HCT116 (cell line): ENCODE data around the gene CHD9NB. TPM values are rescaled to one million over a fixed set of nuclear protein-coding genes. Genes with fewer than 3 reads are reported as not detected.

Experiments
- ATAC-seq: fragments of 200-7000 bp; cut with Tn5 transposase; 2 replicates; pipeline ENCODE4 v1.9.1; 2020; ENCODE audit warnings: mild to moderate bottlenecking, moderate library complexity
- BruUV-seq: library from RNA; stranded (reverse); fragments of 400-500 nt; replicated peaks from 2 replicates; lab custom pipeline; 2021; lab: Mats Ljungman, UMichigan
- CTCF ChIA-PET: fragments of 300-600 bp; sonication (Branson Sonifier 250); formaldehyde crosslinking; loops from one replicate; lab custom pipeline; 2021; ENCODE audit warnings: antibody characterized with exemption; lab: Charles Lee
- POLR2A ChIA-PET: fragments of 300-600, 350-600 bp; sonication (Branson Sonifier 250); formaldehyde crosslinking; loops from one replicate; lab custom pipeline; 2021; ENCODE audit warnings: antibody characterized with exemption; lab: Charles Lee
- RAD21 ChIA-PET, 2 experiments: fragments of 300-600 bp; sonication (Branson Sonifier 250); formaldehyde crosslinking; loops; one replicate each; lab custom pipeline; 2023; ENCODE audit warnings: low total read pairs in 2 of 2; ENCODE audit not compliant: uncharacterized antibody in 2 of 2, unreplicated experiment in 2 of 2, low non-redundant PET in 1 of 2; lab: Charles Lee
- DNase-seq: peaks from one replicate; pipeline ENCODE4 v3.0.0-alpha.2; 2010; ENCODE audit warnings: low read depth, low spot score
- H2AFZ ChIP-seq: fragments of 200-600 bp; shearing (Covaris generic), sonication (generic); 2 replicates; pipeline ENCODE4 v1.6.1; 2017; ENCODE audit warnings: low read depth, mixed run types, mixed read lengths, antibody characterized with exemption, low read length; ENCODE audit not compliant: poor library complexity, severe bottlenecking
- H3K27ac ChIP-seq: 2 replicates; pipeline ENCODE4 v1.5.1; 2012; ENCODE audit warnings: low read depth, low read length
- H3K27me3 ChIP-seq: fragments of 200-600 bp; sonication (generic); 2 replicates; pipeline ENCODE4 v1.6.1; 2016; ENCODE audit warnings: mixed run types, low read length, mixed read lengths; ENCODE audit not compliant: insufficient read depth
- H3K36me3 ChIP-seq, 2 experiments: fragments of 200-500 bp in 1 of 2; fragments of 200-600 bp in 1 of 2; sonication (Bioruptor generic) in 1 of 2; sonication (generic) in 1 of 2; 2 replicates each; pipeline versions ENCODE4 v1.5.1 to v1.6.1; 2014 to 2016; ENCODE audit warnings: low read length in 2 of 2, inconsistent platforms in 1 of 2, mixed read lengths in 1 of 2, mixed run types in 1 of 2; ENCODE audit not compliant: insufficient read depth in 2 of 2, control insufficient read depth in 1 of 2
- H3K4me1 ChIP-seq, 2 experiments: fragments of 200-600 bp in 1 of 2; sonication (generic) in 1 of 2; 2 replicates each; pipeline versions ENCODE4 v1.5.1 to v1.6.1; 2012 to 2017; ENCODE audit warnings: low read length in 2 of 2, inconsistent platforms in 1 of 2, mild to moderate bottlenecking in 1 of 2, mixed read lengths in 1 of 2, mixed run types in 1 of 2, moderate library complexity in 1 of 2; ENCODE audit not compliant: insufficient read depth in 2 of 2, control insufficient read depth in 1 of 2
- H3K4me2 ChIP-seq: fragments of 200-600 bp; sonication (generic); 2 replicates; pipeline ENCODE4 v1.6.1; 2017; ENCODE audit warnings: mixed run types, low read length, mixed read lengths
- H3K4me3 ChIP-seq, 2 experiments: fragments of 200-600 bp in 1 of 2; sonication (generic) in 1 of 2; replicated peaks in 1 of 2; 2 replicates each; pipeline ENCODE4 v1.5.1; 2011 to 2016; ENCODE audit warnings: low read length in 2 of 2, control low read depth in 1 of 2, low read depth in 1 of 2, mild to moderate bottlenecking in 1 of 2, mixed read lengths in 1 of 2, mixed run types in 1 of 2
- H3K79me2 ChIP-seq: fragments of 200-600 bp; sonication (generic); 2 replicates; pipeline ENCODE4 v1.6.1; 2017; ENCODE audit warnings: mild to moderate bottlenecking, mixed run types, low read length, moderate library complexity, mixed read lengths; ENCODE audit not compliant: insufficient read depth
- H3K9ac ChIP-seq: fragments of 200-600 bp; sonication (generic); 2 replicates; pipeline ENCODE4 v1.6.1; 2016; ENCODE audit warnings: low read length, mixed read lengths
- H3K9me2 ChIP-seq: fragments of 200-600 bp; sonication (generic), shearing (Covaris generic); 2 replicates; pipeline ENCODE4 v1.6.1; 2017; ENCODE audit warnings: mixed run types, mild to moderate bottlenecking, moderate library complexity; ENCODE audit not compliant: insufficient read depth
- H3K9me3 ChIP-seq, 2 experiments: fragments of 200-500 bp in 1 of 2; fragments of 200-600 bp in 1 of 2; sonication (Bioruptor generic) in 1 of 2; sonication (generic) in 1 of 2; 2 replicates each; pipeline ENCODE4 v1.6.1; 2014 to 2017; ENCODE audit warnings: low read length in 2 of 2, mixed read lengths in 2 of 2, inconsistent platforms in 1 of 2, low read depth in 1 of 2, mild to moderate bottlenecking in 1 of 2, mixed run types in 1 of 2, moderate library complexity in 1 of 2; ENCODE audit not compliant: control insufficient read depth in 1 of 2, insufficient read depth in 1 of 2
- H4K20me1 ChIP-seq: fragments of 200-600 bp; sonication (generic), shearing (Covaris generic); 2 replicates; pipeline ENCODE4 v1.6.1; 2017; ENCODE audit warnings: mixed run types, mild to moderate bottlenecking, moderate library complexity; ENCODE audit not compliant: insufficient read depth
- REST ChIP-seq: IDR thresholded peaks from 2 replicates; pipeline ENCODE4 v1.6.1; 2012; ENCODE audit warnings: low read depth
- SP1 ChIP-seq: IDR thresholded peaks from 2 replicates; pipeline ENCODE4 v1.6.1; 2012; ENCODE audit warnings: low read depth
- ZFX ChIP-seq: fragments of 450-650 bp; IDR thresholded peaks from 2 replicates; pipeline ENCODE4 v1.6.1; 2017
- intact Hi-C: fragments of 100-400 bp; cut with micrococcal nuclease; formaldehyde crosslinking; loops from 2 replicates; pipeline ENCODE4 v1.10.0; 2022
- total RNA-seq: library from RNA; stranded (reverse); gene quantifications from one replicate; pipeline ENCODE4 v1.2.1, GENCODE V29; 2021; ENCODE audit not compliant: unreplicated experiment

CHD9NB gene
- total RNA-seq, 1 experiment from 2014 or later, result 1.2 TPM

- Histone ChIP-seq H3K4me1 (peaks cover 0 to 3% of the 10 kb centered on the region in 2 experiments; a peak in 1 of 4 replicates), H3K9ac (no peak overlapping the region), H3K4me2 (no peak overlapping the region), H3K9me3 (no peaks in the 10 kb centered on the region), H3K79me2 (no peaks in the 10 kb centered on the region), H3K9me2 (no peaks in the 10 kb centered on the region), H3K36me3 (no peaks in the 10 kb centered on the region; a peak in 1 of 4 replicates), H3K27ac (no peak overlapping the region), H3K27me3 (no peaks in the 10 kb centered on the region), H2AFZ (no peak overlapping the region), H3K4me3 (no peak overlapping the region), H4K20me1 (no peaks in the 10 kb centered on the region)
- ATAC-seq, result no peak
- CTCF ChIA-PET, result no interaction called here
- POLR2A ChIA-PET, result no interaction called here
- RAD21 ChIA-PET, result no interaction called here
- intact Hi-C loops, result no loop called here
- no peak for TF ChIP-seq REST
- no peak for TF ChIP-seq ZFX
- no peak for TF ChIP-seq SP1
- no TSS peak for BruUV-seq
- no peak for DNase-seq
Observed at GRCh38 chr16:53045341-53046220, 7.1 kb downstream of the CHD9NB start.
